Parathyroid adenoma (tissue), 2 donors: ENCODE measurements around the gene CFAP57.

ENCODE experiments used
- H2AFZ ChIP-seq: fragments of 300-600 bp; sonication (generic); one replicate; pipeline ENCODE4 v1.7.0; 2017; ENCODE audit warnings: antibody characterized with exemption, mild to moderate bottlenecking
- H3K27ac ChIP-seq: fragments of 300-600 bp; sonication (generic); one replicate; pipeline ENCODE4 v1.7.0; 2017
- H3K27me3 ChIP-seq: fragments of 300-600 bp; sonication (generic); one replicate; pipeline ENCODE4 v1.7.0; 2017; ENCODE audit warnings: low read length; ENCODE audit not compliant: control insufficient read depth, insufficient read depth
- H3K36me3 ChIP-seq: fragments of 300-600 bp; sonication (generic); one replicate; pipeline ENCODE4 v1.7.0; 2017; ENCODE audit warnings: low read length; ENCODE audit not compliant: control insufficient read depth, insufficient read depth
- H3K4me1 ChIP-seq: fragments of 300-600 bp; sonication (generic); one replicate; pipeline ENCODE4 v1.7.0; 2017; ENCODE audit warnings: control low read depth
- H3K4me2 ChIP-seq: fragments of 300-600 bp; sonication (generic); one replicate; pipeline ENCODE4 v1.7.0; 2017; ENCODE audit warnings: low read length
- H3K4me3 ChIP-seq: fragments of 300-600 bp; sonication (generic); one replicate; pipeline ENCODE4 v1.7.0; 2017; ENCODE audit warnings: low read depth, low read length
- H3K79me2 ChIP-seq: fragments of 300-600 bp; sonication (generic); one replicate; pipeline ENCODE4 v1.7.0; 2017; ENCODE audit warnings: control low read depth
- H3K9ac ChIP-seq: fragments of 300-600 bp; sonication (generic); one replicate; pipeline ENCODE4 v1.7.0; 2017; ENCODE audit warnings: mild to moderate bottlenecking
- H3K9me3 ChIP-seq: fragments of 300-600 bp; sonication (generic); one replicate; pipeline ENCODE4 v1.7.0; 2017; ENCODE audit warnings: low read length; ENCODE audit not compliant: control insufficient read depth
- TF ChIP-seq, protein P1 (sequence below): fragments of 300-600 bp; sonication (generic); IDR thresholded peaks from one replicate; pipeline ENCODE4 v1.7.0; 2017; ENCODE audit warnings: antibody characterized with exemption, mild to moderate bottlenecking
- donor health status: primary hyperparathyroidism.

CFAP57 gene

GRCh38 chr1:43271186-43272118 is 99.3 kb downstream of the CFAP57 start:
- Histone ChIP-seq H3K4me1 (peaks cover 2% of the 10 kb centered on the region), H3K27ac (no peak overlapping the region), H3K9ac (no peak overlapping the region), H3K4me3 (peak overlapping the region; percentile 61), H3K27me3 (no peaks in the 10 kb centered on the region), H3K36me3 (no peaks in the 10 kb centered on the region), H3K4me2 (peak overlapping the region; percentile 64), H3K79me2 (no peaks in the 10 kb centered on the region), H3K9me3 (no peaks in the 10 kb centered on the region), H2AFZ (peak overlapping the region; percentile 64)
- TF ChIP-seq, protein P1, sequence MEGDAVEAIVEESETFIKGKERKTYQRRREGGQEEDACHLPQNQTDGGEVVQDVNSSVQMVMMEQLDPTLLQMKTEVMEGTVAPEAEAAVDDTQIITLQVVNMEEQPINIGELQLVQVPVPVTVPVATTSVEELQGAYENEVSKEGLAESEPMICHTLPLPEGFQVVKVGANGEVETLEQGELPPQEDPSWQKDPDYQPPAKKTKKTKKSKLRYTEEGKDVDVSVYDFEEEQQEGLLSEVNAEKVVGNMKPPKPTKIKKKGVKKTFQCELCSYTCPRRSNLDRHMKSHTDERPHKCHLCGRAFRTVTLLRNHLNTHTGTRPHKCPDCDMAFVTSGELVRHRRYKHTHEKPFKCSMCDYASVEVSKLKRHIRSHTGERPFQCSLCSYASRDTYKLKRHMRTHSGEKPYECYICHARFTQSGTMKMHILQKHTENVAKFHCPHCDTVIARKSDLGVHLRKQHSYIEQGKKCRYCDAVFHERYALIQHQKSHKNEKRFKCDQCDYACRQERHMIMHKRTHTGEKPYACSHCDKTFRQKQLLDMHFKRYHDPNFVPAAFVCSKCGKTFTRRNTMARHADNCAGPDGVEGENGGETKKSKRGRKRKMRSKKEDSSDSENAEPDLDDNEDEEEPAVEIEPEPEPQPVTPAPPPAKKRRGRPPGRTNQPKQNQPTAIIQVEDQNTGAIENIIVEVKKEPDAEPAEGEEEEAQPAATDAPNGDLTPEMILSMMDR: no peak

GRCh38 chr1:43272161-43272560 is 100.0 kb downstream of the CFAP57 start:
- H3K27ac ChIP-seq: no peak overlapping the region
- peaks cover 2% of the 10 kb centered on the region for H3K4me1 ChIP-seq
- H3K4me3 ChIP-seq: no peak overlapping the region
- H3K27me3 ChIP-seq: no peaks in the 10 kb centered on the region
- TF ChIP-seq, protein P1: no peak
- no peak overlapping the region for H3K9ac ChIP-seq
- no peak overlapping the region for H2AFZ ChIP-seq
- no peak overlapping the region for H3K4me2 ChIP-seq
- no peaks in the 10 kb centered on the region for H3K79me2 ChIP-seq
- no peaks in the 10 kb centered on the region for H3K9me3 ChIP-seq
- no peaks in the 10 kb centered on the region for H3K36me3 ChIP-seq

GRCh38 chr1:43272576-43273571 is 100.7 kb downstream of the CFAP57 start:
- Histone ChIP-seq H3K27ac (no peak overlapping the region), H3K27me3 (no peaks in the 10 kb centered on the region), H3K36me3 (no peaks in the 10 kb centered on the region), H3K4me2 (no peak overlapping the region), H3K9ac (no peak overlapping the region), H3K4me1 (peaks cover 2% of the 10 kb centered on the region), H3K9me3 (no peaks in the 10 kb centered on the region), H2AFZ (no peak overlapping the region), H3K79me2 (no peaks in the 10 kb centered on the region), H3K4me3 (no peak overlapping the region)
- TF ChIP-seq, protein P1: no peak

DNA sequence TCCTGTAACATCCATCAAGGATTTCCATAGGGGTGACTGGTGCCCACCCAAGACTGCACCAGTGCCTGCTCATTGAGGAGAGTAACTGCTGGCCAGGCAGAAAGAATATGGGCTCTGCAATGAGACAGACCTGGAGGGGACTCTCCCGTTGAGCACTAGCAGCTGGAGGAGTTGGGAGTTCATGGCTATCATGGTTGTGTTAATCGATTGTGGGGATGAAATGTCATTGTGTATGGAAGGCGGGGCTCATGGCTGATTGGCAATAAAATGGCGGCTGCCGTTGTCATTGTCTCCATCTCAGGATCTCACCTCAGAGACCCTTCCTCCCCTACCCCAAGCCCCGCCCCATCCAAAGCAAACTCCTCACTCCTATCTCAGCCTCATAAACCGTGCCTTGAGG is 101.6 kb downstream of the CFAP57 start:
- no peak overlapping the region for H2AFZ ChIP-seq
- no peaks in the 10 kb centered on the region for H3K9me3 ChIP-seq
- H3K4me2 ChIP-seq: no peak overlapping the region
- no peak overlapping the region for H3K4me3 ChIP-seq
- no peaks in the 10 kb centered on the region for H3K27me3 ChIP-seq
- no peak overlapping the region for H3K9ac ChIP-seq
- H3K4me1 ChIP-seq: peaks cover 2% of the 10 kb centered on the region
- TF ChIP-seq, protein P1: no peak
- no peaks in the 10 kb centered on the region for H3K79me2 ChIP-seq
- no peaks in the 10 kb centered on the region for H3K36me3 ChIP-seq
- no peak overlapping the region for H3K27ac ChIP-seq
